KG1 (cell line): ENCODE measurements around the gene TFEB.

Source experiments
- DNase-seq: peaks from one replicate; lab custom pipeline; 2025; lab: John Stamatoyannopoulos, UW

The TFEB gene

GRCh38 chr6:41736800-41737555, 1.6 kb upstream of the TFEB start:
- DNase-seq: no peak

- DNase-seq: no peak
These were observed 852 bp upstream of the TFEB start for GRCh38 chr6:41736186-41736733.

DNA sequence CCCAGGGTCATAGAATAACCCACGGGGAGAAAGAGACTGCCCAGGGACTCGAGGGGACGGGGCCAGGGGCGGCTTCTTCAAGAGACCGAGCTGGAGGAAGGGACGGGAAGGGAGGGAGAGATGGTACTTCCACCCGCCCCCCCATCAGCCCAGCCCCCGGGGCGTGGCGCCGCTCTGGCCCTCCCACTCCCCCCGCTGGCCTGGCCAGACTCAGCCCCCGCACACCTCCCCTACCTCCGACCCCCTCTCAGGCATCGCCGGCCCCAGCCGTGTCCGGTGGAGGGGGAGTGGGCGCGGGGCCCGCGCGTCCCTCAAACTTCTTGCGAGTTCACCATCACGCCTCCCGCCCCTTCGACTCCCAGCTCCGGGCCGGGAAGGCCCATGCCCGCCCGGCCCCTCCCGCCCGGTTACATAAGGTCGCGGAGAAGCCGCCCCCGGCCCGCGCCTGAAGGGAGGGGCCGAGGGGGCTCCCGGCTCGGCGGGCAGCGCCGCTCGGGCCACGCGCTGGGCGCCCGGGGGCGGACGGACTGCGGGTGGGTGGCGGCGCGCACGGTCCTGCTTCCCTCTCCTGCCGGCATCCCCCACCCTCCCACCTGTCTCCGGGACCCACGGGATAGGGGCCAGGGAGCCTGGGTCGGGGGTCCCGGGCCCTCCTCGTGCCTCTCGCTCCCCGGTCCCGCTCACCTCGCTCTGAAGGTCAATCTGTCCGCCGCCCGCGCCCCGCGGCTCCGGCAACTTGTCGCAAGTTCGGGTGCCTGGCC, 562 bp downstream of the TFEB start:
- DNase-seq: no peak

DNA sequence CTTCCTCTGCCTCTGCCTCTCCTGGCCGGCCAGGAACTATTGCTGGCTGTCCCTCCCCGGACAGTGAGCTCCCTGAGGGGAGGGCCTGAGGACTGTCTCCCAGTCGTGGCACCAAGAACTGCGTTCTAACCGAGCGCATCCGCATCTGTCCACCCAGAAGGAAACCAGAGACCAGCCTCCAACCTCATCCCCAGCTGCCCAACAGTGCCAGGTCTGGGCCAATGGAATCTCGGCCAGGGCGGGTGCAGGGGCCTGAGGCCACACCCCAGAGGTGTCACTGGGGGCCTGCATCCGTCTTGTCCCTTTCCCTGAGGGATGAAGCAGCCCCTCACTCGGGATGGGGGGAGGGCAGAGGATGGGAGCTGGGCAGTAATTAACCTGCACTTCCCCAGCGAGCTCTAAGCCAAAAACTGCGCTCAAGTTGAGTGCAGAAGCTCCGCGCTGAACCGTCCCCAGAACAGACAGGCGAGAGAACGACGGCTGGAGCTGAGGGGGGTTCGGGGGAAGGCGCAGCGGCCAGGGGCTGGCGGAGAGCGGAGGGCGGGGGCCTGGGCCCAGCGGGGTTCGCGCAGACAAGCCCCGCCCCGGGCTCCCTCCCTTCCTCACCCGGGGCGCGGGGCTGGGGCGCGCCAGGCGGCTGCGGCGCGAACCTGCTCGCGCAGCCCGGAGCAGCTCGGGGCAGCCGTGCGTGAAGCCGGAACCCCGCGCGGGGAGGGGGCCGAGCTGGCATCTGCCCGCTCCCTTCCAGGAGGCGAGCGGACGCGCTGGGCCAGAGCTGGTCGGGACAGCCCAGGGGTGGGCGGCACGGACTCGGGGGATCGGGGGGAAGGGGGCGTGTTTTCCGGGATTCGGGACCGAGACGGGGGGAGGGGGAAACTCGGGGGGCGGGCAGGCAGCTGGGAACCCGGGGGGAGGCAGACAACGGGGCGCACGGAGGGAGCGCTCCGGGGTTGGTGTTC, 1.4 kb downstream of the TFEB start:
- no peak for DNase-seq

DNA sequence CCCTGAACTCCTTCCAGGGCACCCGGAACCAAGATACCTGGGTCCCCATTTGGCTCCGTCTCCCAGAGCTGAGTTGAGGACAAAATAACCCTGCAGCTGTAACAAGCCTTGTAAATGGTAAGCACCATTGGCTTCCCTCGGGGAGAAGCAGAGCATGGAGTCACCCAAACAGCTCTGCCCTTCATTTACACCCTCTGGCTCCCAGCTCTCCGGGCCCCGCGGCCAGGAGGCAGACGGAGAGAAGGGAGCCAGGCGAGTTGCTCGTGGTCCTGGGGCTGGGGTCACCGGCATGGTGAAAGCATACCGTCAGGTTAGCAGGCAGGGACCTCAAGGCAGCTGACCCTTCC, 2.1 kb downstream of the TFEB start:
- DNase-seq: no peak

DNA sequence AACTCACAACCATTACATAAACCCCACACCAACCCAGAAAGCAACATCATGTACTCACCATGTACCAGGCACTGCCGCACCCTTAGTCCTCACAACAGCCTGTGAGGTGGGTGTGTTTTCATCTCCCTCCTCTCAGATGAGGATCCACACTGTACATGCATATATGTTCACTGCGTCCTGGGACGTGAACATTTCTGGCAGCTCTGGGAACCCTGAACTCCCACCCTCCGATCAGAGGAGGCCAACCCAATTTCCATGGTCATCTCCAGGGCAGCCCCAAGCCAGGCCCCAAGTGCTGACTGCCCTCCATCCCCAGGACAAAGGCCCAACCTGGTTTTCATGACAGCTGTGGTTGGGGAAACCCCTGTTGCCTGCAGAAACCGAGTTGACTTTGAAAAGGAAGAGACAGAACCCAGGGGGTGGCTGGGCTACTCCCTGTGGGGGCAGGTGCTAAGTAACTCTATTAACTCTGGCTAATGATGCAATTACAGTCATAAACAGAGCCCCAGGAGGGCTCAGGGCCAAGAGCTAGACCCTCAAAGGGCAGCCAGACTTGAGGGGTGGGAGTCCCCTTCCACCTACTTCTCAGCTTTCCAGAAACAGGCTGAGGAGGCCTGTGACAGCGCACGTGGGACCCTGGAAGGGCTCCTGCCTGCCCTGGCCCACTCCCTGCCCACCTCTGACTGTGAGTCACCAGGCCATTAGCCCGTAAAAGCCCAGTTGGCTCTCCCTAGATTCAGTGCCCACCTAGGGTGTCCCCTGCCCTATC, 2.6 kb downstream of the TFEB start:
- no peak for DNase-seq

DNA sequence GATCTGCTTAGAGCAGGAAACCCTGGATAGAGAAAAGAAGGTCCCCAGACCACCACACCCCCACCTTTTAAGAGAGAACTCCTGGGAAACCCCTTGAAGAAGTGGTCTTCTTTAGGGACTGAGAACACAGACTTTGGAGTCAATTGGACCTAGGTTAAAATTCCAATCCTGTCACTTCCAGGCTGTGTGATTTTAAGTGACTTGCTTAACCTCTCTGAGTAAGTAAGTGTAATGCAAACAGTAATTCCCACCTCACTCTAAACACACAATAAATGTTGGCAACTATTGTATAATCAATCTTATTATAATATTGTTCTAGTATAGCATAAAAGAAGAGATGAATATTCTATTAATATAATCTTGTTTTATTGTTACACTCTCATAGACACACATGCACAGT, 3.3 kb downstream of the TFEB start:
- no peak for DNase-seq

- no peak for DNase-seq
These were observed 3.8 kb downstream of the TFEB start for GRCh38 chr6:41731561-41732086.

- DNase-seq: no peak
These were observed 4.6 kb downstream of the TFEB start for GRCh38 chr6:41730531-41731436.

- no peak for DNase-seq
These were observed 5.8 kb downstream of the TFEB start for GRCh38 chr6:41729624-41730023.

- DNase-seq: no peak
These were observed 6.5 kb downstream of the TFEB start for GRCh38 chr6:41728954-41729353.

DNA sequence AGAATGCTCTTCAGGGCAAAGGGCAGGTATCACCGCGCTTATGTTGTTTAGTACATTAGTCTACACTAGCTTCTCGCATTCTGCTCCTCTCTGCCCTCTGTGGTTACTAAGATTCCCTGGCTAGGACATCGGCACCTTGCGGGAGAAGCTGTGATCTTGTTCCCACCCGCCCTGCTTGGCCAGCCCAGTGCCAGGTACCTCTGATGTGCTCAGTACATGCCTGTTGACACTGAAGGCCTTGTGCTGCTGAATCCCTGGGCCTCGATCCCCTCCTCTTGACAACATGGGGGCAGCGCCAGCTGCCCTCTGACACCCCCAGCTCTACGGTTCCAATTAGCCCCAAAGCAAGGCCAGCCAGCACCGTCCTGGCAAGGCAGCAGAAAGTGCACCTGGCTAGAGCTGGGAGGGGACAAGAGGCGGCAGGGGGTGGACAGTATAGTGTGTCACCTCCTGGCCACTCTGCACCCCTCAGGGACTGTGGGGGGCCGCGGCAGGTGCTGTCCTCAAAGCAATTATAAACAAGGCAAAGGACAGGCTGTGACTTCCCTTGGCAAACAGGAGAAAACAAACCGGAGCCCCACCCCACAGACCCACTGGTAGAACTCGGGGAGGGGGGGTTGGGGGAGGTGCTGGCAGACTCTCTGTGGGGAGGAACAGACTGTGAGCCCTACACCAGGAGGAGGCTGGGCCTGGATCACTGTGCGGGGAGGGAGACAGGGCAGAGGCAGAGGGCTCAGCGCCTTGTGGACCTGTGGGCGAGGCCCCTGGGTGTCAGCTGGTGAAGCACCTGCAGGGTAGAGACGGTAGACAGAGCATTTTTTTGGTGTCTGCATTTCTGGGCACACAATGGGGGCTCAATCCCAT, 7.1 kb downstream of the TFEB start:
- DNase-seq: no peak

DNA sequence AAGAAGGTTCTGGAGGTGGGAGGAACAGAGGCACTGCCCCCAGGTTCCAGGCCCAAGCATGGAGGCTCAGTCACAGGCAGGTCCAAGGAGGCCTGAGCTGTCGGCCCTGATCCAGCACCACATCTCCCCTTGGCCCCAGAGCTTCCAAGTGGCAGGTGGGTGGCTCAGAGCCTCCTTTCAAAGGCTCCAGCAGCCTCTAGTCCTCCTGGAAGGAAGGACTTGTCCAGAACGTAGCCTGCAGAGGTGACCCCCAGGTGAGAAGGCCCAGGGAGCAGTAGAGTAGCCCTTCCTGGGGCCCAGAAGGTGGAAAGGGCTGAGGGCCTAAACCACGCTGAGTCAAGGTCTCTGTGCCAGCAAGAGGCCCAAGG, 7.7 kb downstream of the TFEB start:
- DNase-seq: no peak

GRCh38 chr6:41726876-41727275, 8.5 kb downstream of the TFEB start:
- no peak for DNase-seq

GRCh38 chr6:41724586-41725501, 10.6 kb downstream of the TFEB start:
- no peak for DNase-seq

DNA sequence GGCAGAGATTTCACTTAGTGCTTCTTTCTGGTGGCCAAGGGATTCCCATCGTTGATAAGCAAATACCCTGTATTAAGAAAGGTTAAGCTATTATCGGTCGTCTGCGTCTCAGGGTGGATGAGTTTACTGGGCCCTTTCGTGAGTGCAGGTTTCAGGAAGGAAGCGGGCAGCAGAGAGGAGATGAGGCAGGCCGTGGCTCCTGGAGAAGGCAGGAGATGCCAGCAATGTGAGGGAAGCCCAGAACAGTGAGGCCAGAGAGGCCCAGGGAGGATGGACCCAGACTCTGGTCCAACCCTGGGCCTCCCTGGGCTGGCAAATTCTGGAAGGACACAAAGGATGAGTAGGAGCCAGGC, 11.2 kb downstream of the TFEB start:
- no peak for DNase-seq

- no peak for DNase-seq
These were observed 11.7 kb downstream of the TFEB start for GRCh38 chr6:41723530-41724227.
